Esophagus muscularis mucosa (tissue), 4 donors: ENCODE results near the gene CYP2U1. TPM values are rescaled to one million over a fixed set of nuclear protein-coding genes. Genes with fewer than 3 reads are reported as not detected.
"Not testable (repeated sequence)": the region's sequence is repeated elsewhere in the genome, so short reads cannot be mapped to it uniquely, and the experiment has no call there.

Experiments
- DNase-seq: peaks from one replicate; pipeline ENCODE4 v3.0.0-alpha.2; 2017; ENCODE audit errors: extremely low spot score
- H3K27ac ChIP-seq, 4 donors: fragments of 200-600 bp; sonication (generic); replicated peaks in 1 of 4; 1 replicate in 3 of 4; 2 replicates in 1 of 4; pipeline ENCODE4 v1.5.1; 2016 to 2019; ENCODE audit warnings: mild to moderate bottlenecking in 1 of 4
- H3K27me3 ChIP-seq, 4 donors: fragments of 200-600 bp; sonication (generic); one replicate each; pipeline versions ENCODE4 v1.5.1 to v1.6.0; 2016 to 2019
- H3K36me3 ChIP-seq, 4 donors: fragments of 200-600 bp; sonication (generic); one replicate each; pipeline ENCODE4 v1.5.1; 2016 to 2019
- H3K4me1 ChIP-seq, 4 donors: fragments of 200-600 bp; sonication (generic); one replicate each; pipeline ENCODE4 v1.5.1; 2016 to 2019
- H3K4me3 ChIP-seq, 4 donors: fragments of 200-600 bp; sonication (generic); 1 replicate in 2 of 4; 2 replicates in 2 of 4; pipeline ENCODE4 v1.5.1; 2016 to 2019; ENCODE audit warnings: mild to moderate bottlenecking in 4 of 4, moderate library complexity in 1 of 4
- H3K9me3 ChIP-seq, 4 donors: fragments of 200-600 bp; sonication (generic); 1 replicate in 3 of 4; 2 replicates in 1 of 4; pipeline ENCODE4 v1.5.1; 2016 to 2019
- EP300 ChIP-seq: sonication (generic); formaldehyde crosslinking; IDR thresholded peaks from one replicate; pipeline ENCODE4 v1.6.1; 2017; ENCODE audit warnings: antibody characterized with exemption
- POLR2A ChIP-seq: fragments of 450-650 bp; IDR thresholded peaks from one replicate; pipeline ENCODE4 v1.6.1; 2017; ENCODE audit warnings: antibody characterized with exemption, moderate library complexity, mild to moderate bottlenecking, low read depth
- POLR2AphosphoS5 ChIP-seq, 2 donors: sonication (generic); formaldehyde crosslinking; IDR thresholded peaks; one replicate each; pipeline ENCODE4 v1.6.1; 2017; ENCODE audit warnings: antibody characterized with exemption in 2 of 2
- WGBS: methylation state at CpG from one replicate; pipeline ENCODE4 v1.1.5; 2018; 5-methylcytosine and 5-hydroxymethylcytosine counted together
- intact Hi-C: fragments of 100-400 bp; cut with DNase I; formaldehyde crosslinking; loops from one replicate; pipeline ENCODE4 v1.15.1; 2023
- total RNA-seq, 4 donors: library from RNA; depleted of rRNA; stranded (reverse); fragments of >200 nt; gene quantifications; one replicate each; pipeline versions ENCODE4 v1.1.0 to v1.2.1, GENCODE V29; 2016
- TF ChIP-seq, protein P1 (sequence below), 3 experiments: fragments of 200-600 bp in 2 of 3; fragments of 450-650 bp in 1 of 3; sonication (generic) in 2 of 3; IDR thresholded peaks; one replicate each; pipeline ENCODE4 v1.5.1; 2017 to 2019; ENCODE audit warnings: antibody characterized with exemption in 3 of 3, mild to moderate bottlenecking in 2 of 3, moderate library complexity in 1 of 3

The CYP2U1 gene
- total RNA-seq, 4 donors from 2014 or later, result 17.7 to 36.6 (median 22.9) TPM

DNA sequence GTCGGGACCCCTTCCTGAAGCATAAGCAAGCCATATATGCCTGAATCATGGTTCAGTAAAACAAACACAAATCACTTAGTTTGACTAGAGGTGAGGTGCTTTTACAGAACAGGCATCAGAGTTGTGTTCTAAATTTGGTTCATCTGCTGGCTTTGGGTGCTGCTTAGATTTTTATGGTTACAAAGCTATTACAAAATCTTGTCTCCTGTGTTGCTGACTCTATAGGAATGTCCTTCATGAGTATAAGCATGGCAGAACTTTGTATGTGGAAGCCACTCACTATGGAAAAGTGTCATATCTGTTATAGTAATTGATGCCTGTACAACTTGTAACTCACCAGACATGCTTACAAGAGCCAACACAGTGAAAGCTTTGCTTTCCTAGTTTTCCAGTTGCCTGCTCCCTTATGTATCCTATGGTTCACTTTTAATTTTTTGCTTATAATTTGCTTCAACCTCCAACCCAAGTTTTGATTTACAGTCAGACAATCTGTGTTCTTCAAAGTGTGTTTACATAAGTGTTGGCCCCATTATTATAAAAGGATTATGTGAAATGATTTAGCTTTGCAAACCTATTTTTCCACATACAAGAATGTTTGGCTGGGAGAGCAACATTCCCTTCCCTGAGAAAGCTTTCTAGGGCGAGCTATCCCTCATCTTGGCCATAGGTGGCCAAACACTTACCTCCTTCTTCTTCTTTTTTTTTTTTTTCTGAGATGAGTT lies 30.0 kb upstream of the CYP2U1 start:
- peaks cover 8 to 69% (median 62%) of the 10 kb centered on the region in 4 donors for H3K4me1 ChIP-seq
- no peaks in the 10 kb centered on the region for H3K9me3 ChIP-seq
- TF ChIP-seq POLR2AphosphoS5 (IDR thresholded peaks at IDR 0.05) (no peak), EP300 (no peak)
- TF ChIP-seq, protein P1, sequence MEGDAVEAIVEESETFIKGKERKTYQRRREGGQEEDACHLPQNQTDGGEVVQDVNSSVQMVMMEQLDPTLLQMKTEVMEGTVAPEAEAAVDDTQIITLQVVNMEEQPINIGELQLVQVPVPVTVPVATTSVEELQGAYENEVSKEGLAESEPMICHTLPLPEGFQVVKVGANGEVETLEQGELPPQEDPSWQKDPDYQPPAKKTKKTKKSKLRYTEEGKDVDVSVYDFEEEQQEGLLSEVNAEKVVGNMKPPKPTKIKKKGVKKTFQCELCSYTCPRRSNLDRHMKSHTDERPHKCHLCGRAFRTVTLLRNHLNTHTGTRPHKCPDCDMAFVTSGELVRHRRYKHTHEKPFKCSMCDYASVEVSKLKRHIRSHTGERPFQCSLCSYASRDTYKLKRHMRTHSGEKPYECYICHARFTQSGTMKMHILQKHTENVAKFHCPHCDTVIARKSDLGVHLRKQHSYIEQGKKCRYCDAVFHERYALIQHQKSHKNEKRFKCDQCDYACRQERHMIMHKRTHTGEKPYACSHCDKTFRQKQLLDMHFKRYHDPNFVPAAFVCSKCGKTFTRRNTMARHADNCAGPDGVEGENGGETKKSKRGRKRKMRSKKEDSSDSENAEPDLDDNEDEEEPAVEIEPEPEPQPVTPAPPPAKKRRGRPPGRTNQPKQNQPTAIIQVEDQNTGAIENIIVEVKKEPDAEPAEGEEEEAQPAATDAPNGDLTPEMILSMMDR (IDR thresholded peaks at IDR 0.05), result peak in 1 of 3 experiments; percentile 36
- intact Hi-C loops, result no loop called here
- peaks cover 0 to 5% (median 0%) of the 10 kb centered on the region in 4 donors for H3K36me3 ChIP-seq
- WGBS, result 50% methylated on average over 2 of the region's 2 CpGs
- DNase-seq, result no peak
- no peak overlapping the region for H3K4me3 ChIP-seq
- no peaks in the 10 kb centered on the region for H3K27me3 ChIP-seq
- peak overlapping the region; percentile 80 to 83 (median 82) for H3K27ac ChIP-seq

DNA sequence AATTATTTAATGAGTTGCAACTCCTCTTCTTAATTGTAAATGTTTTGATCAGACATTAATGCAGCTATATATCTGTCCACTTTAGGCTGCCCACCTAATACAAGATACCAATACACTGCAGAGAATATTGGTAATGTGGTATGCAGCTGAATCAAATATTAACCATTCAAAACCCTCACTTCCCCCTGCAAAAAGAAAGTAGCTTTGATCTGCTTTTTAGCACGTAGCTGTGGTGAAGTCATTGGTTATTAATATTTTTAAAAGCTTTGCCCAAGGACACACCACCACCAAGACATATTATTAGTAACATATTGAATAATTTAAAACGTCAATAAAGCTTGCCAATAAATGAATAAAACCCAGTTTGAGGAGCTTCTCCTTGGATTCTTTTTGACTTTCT lies 28.6 kb upstream of the CYP2U1 start:
- 63% methylated on average over 2 of the region's 2 CpGs for WGBS
- no peak for TF ChIP-seq POLR2AphosphoS5 (IDR thresholded peaks at IDR 0.05)
- TF ChIP-seq EP300, result no peak
- TF ChIP-seq POLR2A, result no peak
- TF ChIP-seq, protein P1 (IDR thresholded peaks at IDR 0.05), result no peak
- Histone ChIP-seq H3K9me3 (no peaks in the 10 kb centered on the region), H3K36me3 (peaks cover 0 to 5% (median 0%) of the 10 kb centered on the region in 4 donors), H3K27ac (peak overlapping the region; percentile 80 to 83 (median 82)), H3K4me3 (no peak overlapping the region), H3K4me1 (peaks cover 8 to 57% (median 56%) of the 10 kb centered on the region in 4 donors), H3K27me3 (no peaks in the 10 kb centered on the region)
- intact Hi-C loops, result no loop called here
- DNase-seq, result no peak

DNA sequence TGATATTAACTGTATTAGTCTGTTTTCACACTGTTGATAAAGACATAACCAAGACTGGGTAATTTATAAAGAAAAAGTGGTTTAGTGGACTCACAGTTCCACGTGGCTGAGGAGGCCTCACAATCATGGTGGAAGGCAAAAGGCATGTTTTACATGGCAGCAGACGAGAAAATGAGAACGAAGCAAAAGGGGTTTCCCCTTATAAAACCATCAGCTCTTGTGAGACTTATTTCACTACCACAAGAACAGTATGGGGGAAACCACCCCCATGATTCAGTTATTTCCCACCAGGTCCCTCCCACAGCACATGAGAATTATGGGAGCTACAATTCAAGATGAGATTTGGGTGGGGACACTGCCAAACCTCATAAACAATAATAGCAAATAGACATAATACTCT lies 26.3 kb upstream of the CYP2U1 start:
- intact Hi-C loops, result loop anchor here (5.0 kb wide), 1 partner anchor 78 kb away; no protein-coding TSS in a partner anchor
- H3K9me3 ChIP-seq, H3K27ac ChIP-seq, H3K4me3 ChIP-seq, DNase-seq, H3K27me3 ChIP-seq: not testable (repeated sequence)
- peaks cover 0 to 21% (median 5%) of the 10 kb centered on the region in 4 donors for H3K36me3 ChIP-seq
- peaks cover 8 to 40% (median 33%) of the 10 kb centered on the region in 4 donors for H3K4me1 ChIP-seq
- WGBS, result 86% methylated on average over 3 of the region's 3 CpGs

DNA sequence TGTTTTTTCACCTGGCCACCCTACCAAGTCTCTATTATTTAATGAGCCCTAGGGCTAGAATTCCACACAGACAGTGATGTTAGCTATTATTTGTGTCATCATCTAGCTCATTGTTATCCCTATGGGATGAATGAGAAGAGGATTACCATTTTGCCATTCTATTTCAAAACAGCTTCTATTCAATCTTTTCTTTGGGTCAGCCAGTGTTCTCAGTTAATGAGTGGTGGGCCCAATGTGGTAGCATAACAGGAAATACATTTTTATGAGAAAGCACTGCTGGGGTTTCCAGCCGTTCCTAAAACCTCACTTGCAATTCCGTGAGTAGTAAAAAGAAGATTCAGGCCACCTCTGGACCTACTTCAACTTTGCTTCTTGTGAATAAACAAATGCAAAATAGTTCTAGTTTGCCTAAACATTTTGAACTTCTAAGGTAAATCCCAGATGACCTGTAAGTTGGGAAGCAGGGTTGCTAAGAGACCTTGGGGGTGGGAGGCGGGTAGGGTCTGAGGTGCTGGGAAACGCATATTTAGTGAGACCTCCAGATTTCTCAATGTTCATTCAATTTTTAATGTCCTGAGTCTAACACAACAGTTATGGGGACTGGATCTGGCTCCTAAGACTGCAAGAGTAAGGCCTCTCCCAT lies 24.8 kb upstream of the CYP2U1 start:
- Histone ChIP-seq H3K36me3 (peaks cover 0 to 33% (median 16%) of the 10 kb centered on the region in 4 donors), H3K27ac (no peak overlapping the region), H3K27me3 (no peaks in the 10 kb centered on the region), H3K4me3 (no peak overlapping the region), H3K9me3 (no peaks in the 10 kb centered on the region), H3K4me1 (peaks cover 5 to 25% (median 18%) of the 10 kb centered on the region in 4 donors)
- 89% methylated on average over 4 of the region's 4 CpGs for WGBS
- no peak for DNase-seq
- intact Hi-C loops, result loop anchor here (5.0 kb wide), 1 partner anchor 79 kb away; no protein-coding TSS in a partner anchor
- TF ChIP-seq POLR2AphosphoS5 (IDR thresholded peaks at IDR 0.05) (no peak), POLR2A (no peak), EP300 (no peak)
- TF ChIP-seq, protein P1 (IDR thresholded peaks at IDR 0.05), result no peak

DNA sequence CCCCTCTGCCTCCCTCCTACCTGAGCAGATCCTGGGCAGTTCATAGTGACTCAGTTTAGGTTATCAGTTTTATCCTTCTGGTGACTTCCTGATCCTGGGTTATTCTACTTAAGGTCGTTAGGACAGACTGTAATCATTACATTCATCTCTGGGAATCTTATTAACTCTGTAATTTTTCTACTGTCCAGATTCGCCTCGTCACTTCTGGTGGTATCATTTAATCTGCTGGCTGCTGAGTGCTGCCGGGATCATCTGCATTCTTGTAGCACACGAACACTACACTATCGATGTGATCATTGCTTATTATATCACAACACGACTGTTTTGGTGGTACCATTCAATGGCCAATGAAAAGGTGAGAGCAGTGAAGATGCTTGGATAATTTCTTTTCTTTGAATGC lies 23.0 kb upstream of the CYP2U1 start:
- Histone ChIP-seq H3K27me3 (no peaks in the 10 kb centered on the region), H3K36me3 (peaks cover 0 to 33% (median 16%) of the 10 kb centered on the region in 4 donors), H3K9me3 (no peaks in the 10 kb centered on the region), H3K4me1 (peaks cover 0 to 21% (median 6%) of the 10 kb centered on the region in 4 donors), H3K27ac (no peak overlapping the region), H3K4me3 (no peak overlapping the region)
- no peak for DNase-seq
- intact Hi-C loops, result loop anchor here (5.0 kb wide), 1 partner anchor 81 kb away; no protein-coding TSS in a partner anchor
- WGBS, result 90% methylated on average over 7 of the region's 7 CpGs
- no peak for TF ChIP-seq POLR2AphosphoS5 (IDR thresholded peaks at IDR 0.05)
- TF ChIP-seq, protein P1 (IDR thresholded peaks at IDR 0.05), result no peak
- TF ChIP-seq POLR2A, result no peak
- TF ChIP-seq EP300, result no peak
